Activated naive CD8-positive, alpha-beta T cell treated with anti-CD3 and anti-CD28 coated beads, Interleukin-2, amount 50 U/mL, for 16 hours (primary cell): ENCODE results near the gene CNP.

Experiments used
- DNase-seq: peaks from one replicate; pipeline ENCODE4 v3.0.0-alpha.2; 2020; ENCODE audit warnings: low read depth, low spot score

The CNP gene

DNA sequence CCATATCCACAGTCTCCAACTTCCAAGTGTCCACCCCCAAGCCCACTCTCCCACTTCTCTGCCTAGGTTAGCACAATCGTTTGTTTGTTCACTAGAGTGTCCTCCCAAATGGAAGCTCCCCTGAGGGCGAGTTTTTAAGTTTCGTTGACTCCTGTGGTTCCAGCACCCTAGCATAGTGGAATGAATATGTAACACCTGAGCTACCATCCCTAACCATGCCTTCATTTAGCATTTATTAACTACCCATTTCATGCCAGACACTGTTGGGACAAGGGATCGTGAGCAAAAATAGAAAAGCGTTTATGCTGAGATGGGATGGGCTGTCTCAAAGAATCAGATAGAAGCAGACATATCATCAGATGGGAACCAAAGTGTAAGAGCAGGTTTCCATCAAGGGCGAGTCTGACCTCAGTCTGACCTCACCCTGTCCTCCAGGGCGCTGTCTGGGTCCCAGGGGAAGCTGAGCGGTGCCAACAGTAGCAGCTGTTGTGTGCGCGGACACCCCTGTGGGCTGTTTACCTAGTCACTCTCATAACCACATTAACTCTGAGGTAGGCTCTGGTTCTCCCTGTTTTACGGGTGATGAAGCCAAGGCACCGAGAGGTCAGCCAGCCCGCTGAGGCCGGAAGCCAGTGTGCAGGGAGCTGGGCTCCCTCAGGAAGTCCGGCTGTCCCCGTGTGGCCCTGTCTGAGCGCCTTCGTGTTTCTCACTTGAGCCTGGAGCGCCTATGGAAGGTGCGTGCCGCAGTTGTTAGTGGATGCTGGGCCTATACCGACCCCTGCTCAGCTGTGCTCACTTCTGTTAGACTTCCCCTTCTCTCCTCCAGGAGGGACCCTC, 6.2 kb downstream of the CNP start:
- no peak for DNase-seq

DNA sequence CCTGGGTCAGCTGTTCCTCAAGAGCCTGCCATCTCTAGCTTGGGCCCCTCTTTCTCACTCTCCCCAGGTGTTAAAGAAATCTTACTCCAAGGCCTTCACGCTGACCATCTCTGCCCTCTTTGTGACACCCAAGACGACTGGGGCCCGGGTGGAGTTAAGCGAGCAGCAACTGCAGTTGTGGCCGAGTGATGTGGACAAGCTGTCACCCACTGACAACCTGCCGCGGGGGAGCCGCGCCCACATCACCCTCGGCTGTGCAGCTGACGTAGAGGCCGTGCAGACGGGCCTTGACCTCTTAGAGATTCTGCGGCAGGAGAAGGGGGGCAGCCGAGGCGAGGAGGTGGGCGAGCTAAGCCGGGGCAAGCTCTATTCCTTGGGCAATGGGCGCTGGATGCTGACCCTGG, 6.8 kb downstream of the CNP start:
- DNase-seq = no peak

GRCh38 chr17:41974031-41974430, 7.4 kb downstream of the CNP start:
- DNase-seq = no peak

DNA sequence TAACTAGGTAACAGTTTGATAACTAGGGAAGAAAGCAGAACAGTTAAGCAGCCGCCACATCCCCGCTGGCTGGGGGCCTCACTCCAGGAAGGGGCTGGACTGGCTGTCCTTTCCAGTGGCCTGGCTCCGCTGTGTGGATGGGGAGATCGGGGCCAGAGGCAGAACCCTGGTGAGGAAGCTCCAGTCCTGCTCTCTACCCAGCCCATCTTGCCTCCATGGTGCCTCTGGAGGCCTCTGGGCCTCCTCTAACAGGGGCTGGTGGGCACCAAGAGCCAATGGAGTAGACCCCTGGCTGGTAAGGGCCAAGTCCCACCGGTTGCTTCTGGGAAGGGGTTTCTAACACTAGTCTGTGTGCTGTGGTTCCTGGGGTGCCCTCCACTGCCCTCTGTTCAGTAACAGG, 8.1 kb downstream of the CNP start:
- DNase-seq = no peak

- no peak for DNase-seq
Measured at GRCh38 chr17:41975099-41976083, 8.8 kb downstream of the CNP start.

- no peak for DNase-seq
Measured at GRCh38 chr17:41976142-41976768, 9.7 kb downstream of the CNP start.

DNA sequence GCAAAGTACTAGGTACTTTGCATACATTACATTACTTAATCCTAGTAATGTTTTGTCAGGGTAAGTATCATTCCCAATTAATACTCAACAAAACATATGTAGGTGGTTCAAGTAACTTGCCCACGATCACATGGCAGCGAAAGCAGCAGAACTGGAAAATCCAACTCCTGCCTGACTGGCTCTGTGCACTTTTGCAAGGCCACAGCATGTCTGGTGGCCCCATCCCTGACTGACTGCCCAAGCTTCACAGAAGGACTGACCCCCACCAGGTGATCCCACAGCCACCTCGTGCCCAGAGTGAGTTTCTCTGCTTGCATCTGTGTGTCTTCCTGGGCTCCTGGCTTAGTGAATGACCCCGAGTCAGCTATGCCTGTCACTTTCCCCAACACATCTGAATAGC, 11.4 kb downstream of the CNP start:
- DNase-seq = no peak

DNA sequence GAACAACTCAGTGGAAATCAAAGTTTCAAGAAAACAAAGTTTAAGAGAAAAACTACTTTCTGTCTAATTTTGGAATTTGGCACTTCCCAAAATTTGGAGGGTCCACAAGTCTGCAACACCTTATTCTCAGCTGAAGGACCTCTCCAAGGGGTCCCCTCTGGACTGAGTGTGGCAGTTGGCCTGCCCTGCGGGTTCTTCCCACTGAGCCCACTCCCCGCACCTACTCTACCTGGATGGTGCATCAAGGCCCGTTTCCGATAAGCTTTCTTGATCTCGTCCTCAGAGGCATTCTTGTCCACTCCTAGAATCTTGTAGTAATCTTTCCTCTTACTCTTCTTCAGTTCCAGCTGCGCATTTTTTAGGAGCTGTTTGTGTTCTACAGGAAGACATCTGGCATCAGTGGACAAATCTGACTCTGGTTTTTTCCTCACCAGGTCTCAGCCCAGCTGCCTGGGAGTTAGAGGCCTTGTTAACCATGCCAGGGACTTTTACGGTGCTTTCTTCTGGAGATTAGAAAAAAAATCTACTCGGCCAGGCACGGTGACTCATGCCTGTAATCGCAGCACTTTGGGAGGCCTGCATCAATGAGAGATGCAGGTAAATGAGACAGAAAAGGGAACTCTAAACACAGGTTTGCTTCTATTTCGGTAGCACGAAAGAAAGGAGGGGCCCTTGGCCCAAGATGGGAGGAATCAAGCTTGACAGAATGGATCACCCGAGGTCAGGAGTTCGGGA, 15.6 kb downstream of the CNP start:
- DNase-seq = no peak

DNA sequence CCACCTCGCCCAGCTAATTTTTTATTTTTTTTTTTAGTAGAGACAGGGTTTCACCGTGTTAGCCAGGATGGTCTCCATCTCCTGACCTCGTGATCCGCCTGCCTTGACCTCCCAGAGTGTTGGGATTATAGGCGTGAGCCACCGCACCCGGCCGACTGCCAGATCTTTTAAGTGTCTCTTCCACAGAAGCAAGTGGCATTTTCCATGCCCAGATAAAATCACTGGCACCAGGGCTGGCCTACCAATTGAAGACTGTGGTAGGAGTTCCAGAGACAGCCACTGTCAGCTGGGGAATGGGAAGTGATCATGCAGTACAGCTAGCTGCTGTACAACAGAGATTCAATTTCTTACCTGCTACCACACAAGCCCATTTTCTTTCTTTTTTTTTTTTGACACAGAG, 17.9 kb downstream of the CNP start:
- DNase-seq = no peak

DNA sequence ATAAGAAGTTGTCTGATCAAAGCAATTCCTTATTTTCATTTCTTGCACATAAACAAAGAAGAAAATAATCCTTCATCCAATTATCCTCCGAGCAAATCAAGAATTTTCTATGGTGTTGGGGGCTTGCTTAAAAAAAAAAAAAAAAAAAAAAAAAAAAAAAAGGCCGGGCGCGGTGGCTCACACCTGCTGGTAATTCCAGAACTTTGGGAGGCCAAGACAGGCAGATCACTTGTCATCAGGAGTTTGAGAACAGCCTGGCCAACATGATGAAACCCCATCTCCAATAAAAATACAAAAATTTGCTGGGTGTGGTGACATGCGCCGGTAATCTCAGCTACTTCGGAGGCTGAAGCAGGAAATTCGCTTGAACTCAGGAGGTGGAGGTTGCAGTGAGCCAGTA, 19.3 kb downstream of the CNP start:
- DNase-seq = no peak

DNA sequence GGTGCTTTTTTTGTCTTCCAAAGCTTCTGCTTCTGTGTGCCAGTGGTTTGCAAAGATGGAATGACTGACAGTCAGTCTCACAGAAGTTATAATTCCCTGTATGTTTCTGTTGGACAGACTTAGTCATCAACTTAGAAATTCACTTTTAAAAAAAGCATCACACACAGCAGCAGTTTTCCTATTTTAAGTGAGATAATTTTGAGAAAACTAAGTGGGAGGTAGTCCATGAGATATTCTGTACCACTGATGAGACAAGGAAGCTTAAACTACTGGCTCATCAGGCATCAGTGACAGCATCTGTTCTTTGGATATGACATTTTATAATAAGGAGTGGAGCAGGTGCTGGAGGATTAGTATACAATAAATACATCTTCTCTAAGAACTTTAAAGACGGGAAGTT, 20.0 kb downstream of the CNP start:
- DNase-seq = no peak

DNA sequence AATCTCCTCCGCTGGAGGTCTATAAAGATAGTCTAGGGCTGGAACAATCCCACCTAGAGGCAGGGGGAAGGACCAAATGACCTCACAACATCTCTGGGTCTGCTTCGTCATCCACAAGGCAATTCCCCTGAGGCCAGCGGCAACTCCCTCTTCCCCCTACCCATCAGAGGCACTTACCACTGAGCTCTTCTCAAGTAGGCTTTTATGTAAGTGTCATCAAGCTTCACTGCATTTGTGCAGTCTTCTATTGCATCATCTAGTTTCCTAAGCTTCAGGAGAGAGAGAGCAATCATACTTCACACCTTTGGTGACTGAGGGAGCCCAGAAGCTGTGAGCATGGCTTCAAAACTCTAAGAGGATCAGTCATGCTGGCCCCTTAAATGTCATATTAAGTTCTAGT, 21.0 kb downstream of the CNP start:
- DNase-seq = no peak

GRCh38 chr17:41988418-41988817, 21.8 kb downstream of the CNP start:
- DNase-seq = no peak

- DNase-seq = no peak
Measured at GRCh38 chr17:41989702-41990419, 23.3 kb downstream of the CNP start.

GRCh38 chr17:41992576-41992975, 26.0 kb downstream of the CNP start:
- no peak for DNase-seq

DNA sequence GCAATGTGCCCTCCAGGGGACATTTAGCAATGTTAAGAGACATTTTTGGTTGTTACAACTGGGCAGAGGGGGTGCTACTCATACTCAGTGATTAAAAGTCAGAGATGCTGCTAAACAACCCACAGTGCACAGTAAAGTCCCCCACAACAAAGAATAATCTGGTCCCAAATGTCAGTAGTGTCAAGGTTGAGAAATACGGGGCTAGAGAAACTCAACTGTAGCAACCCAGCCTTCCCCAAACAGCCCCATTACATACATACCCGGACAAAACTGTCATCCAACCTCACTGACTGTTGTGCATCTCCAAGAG, 30.2 kb downstream of the CNP start:
- no peak for DNase-seq

GRCh38 chr17:41998497-41998896, 31.9 kb downstream of the CNP start:
- no peak for DNase-seq

DNA sequence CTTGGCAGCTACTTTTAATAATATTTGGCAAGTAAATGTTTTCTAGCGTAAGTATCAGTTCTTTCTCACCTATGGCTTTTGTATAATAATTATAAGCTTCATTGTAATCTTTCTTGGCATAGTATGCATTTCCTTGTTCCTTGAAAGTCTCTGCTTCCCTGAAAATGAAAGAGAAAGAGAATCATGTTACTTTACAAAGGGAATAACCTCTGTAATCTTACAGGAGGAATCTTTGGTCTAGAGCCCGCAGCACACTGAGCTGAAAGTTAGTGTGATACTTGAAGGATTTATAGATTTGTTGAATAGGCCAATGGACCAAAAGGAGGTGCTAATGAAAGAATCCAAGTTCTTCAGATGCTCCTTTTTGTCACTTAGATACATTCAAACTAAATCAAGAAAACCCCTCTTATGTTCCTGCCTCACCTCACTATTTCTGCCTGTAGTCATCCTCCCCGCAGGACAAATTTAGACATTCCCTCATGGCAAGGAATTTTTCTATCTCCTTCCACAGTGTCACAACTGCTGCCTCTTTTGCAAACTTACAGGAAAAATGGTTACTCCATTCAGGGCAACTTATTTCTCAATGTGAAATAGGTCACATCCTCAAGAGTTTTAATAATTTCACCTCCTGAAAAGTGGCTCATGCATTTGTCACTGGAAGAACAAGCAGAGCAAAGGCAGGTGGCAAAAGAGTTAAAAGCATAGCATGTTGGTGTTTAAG, 34.0 kb downstream of the CNP start:
- no peak for DNase-seq

GRCh38 chr17:42001729-42002128, 35.1 kb downstream of the CNP start:
- DNase-seq = no peak

DNA sequence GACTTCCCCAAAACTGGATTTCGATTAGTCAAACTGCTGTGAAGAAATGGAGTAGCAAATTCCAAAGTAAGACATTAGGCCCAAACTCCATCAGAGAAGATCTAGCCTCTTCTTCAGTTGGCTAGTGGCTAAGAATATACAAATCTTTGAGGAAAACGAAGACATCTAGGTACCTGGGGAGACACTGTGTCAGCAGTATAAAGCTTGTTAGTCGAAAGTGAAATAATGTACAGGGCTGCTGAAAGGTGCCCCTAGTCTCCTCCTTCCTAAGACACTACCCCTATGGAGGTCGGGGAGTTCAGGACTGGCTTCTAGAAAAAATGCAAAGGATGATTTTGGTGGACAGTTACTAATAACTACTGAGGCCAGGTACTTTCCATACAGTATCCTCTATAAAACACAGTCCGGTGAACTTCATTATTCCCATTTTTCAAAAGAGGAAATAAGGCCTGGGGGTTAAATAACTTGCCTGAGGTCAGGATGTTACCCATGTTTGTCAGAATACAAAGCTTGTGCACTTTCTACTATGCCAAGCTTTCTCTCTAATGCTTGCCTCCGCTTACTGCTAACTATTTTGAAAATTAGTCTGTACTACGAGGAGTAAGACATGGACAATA, 35.7 kb downstream of the CNP start:
- DNase-seq = no peak
